Vagina (tissue), 2 donors: ENCODE results near the gene AMACR.

ENCODE experiments used
- CTCF ChIP-seq, 3 experiments: fragments of 450-650 bp in 2 of 3; fragments of 200-600 bp in 1 of 3; sonication (generic) in 1 of 3; IDR thresholded peaks; one replicate each; pipeline ENCODE4 v1.5.1; 2017 to 2019; ENCODE audit warnings: antibody characterized with exemption in 3 of 3, mild to moderate bottlenecking in 2 of 3, moderate library complexity in 2 of 3
- POLR2A ChIP-seq, 2 donors: fragments of 450-650 bp; IDR thresholded peaks; one replicate each; pipeline ENCODE4 v1.6.1; 2017; ENCODE audit warnings: antibody characterized with exemption in 2 of 2, mild to moderate bottlenecking in 2 of 2, moderate library complexity in 2 of 2

GRCh38 chr5:33964132-33964700 is 43.6 kb downstream of the AMACR start:
- TF ChIP-seq CTCF (IDR thresholded peaks at IDR 0.05) (no peak), POLR2A (IDR thresholded peaks at IDR 0.05) (no peak)
